Astrocyte (in vitro differentiated cells and primary cell): ENCODE results near the gene SH2B3. TPM values are rescaled to one million over a fixed set of nuclear protein-coding genes. Genes with fewer than 3 reads are reported as not detected.
"Not testable (repeated sequence)": the region's sequence is repeated elsewhere in the genome, so short reads cannot be mapped to it uniquely, and the experiment has no call there.

ENCODE experiments used
- DNase-seq: peaks from one replicate; pipeline ENCODE4 v3.0.0-alpha.2; 2010; ENCODE audit warnings: low read depth
- FAIRE-seq: peaks from 2 replicates; lab custom pipeline; 2011; peaks lifted over from hg19 to GRCh38; lab: Jason Lieb, UNC
- H2AFZ ChIP-seq: 2 replicates; pipeline ENCODE4 v1.6.0; 2012; ENCODE audit warnings: low read depth, low read length, inconsistent platforms
- H3K27ac ChIP-seq: 2 replicates; pipeline ENCODE4 v1.5.1; 2011; ENCODE audit warnings: low read depth, low read length, inconsistent platforms
- H3K27me3 ChIP-seq: 2 replicates; pipeline ENCODE4 v1.6.0; 2011; ENCODE audit warnings: low read length, inconsistent platforms; ENCODE audit not compliant: insufficient read depth
- H3K36me3 ChIP-seq: 2 replicates; pipeline ENCODE4 v1.5.1; 2011; ENCODE audit warnings: low read length, inconsistent platforms; ENCODE audit not compliant: insufficient read depth
- H3K4me1 ChIP-seq: 2 replicates; pipeline ENCODE4 v1.5.1; 2011; ENCODE audit warnings: low read length, inconsistent platforms; ENCODE audit not compliant: insufficient read depth
- H3K4me2 ChIP-seq: 2 replicates; pipeline ENCODE4 v1.6.0; 2012; ENCODE audit warnings: low read length, inconsistent platforms
- H3K4me3 ChIP-seq: 2 replicates; pipeline ENCODE4 v1.5.1; 2011; ENCODE audit warnings: low read depth, mild to moderate bottlenecking, low read length, inconsistent platforms; ENCODE audit not compliant: insufficient read depth
- H3K79me2 ChIP-seq: 2 replicates; pipeline ENCODE4 v1.6.0; 2012; ENCODE audit warnings: mild to moderate bottlenecking, low read length, inconsistent platforms; ENCODE audit not compliant: insufficient read depth
- H3K9ac ChIP-seq: 2 replicates; pipeline ENCODE4 v1.6.0; 2012; ENCODE audit warnings: mild to moderate bottlenecking, low read length, inconsistent platforms
- H3K9me3 ChIP-seq: 2 replicates; pipeline ENCODE4 v1.5.1; 2012; ENCODE audit warnings: low read depth, mild to moderate bottlenecking, low read length, inconsistent platforms; ENCODE audit not compliant: insufficient read depth
- H4K20me1 ChIP-seq: 2 replicates; pipeline ENCODE4 v1.6.0; 2012; ENCODE audit warnings: low read length, inconsistent platforms; ENCODE audit not compliant: insufficient read depth
- H3K27ac Mint-ChIP-seq: one replicate; pipeline ENCODE4 v1.8.0; 2021; ENCODE audit warnings: mild to moderate bottlenecking, mixed read lengths; ENCODE audit not compliant: unreplicated experiment
- H3K27me3 Mint-ChIP-seq: one replicate; pipeline ENCODE4 v1.8.0; 2021; ENCODE audit warnings: low read depth, mixed read lengths; ENCODE audit not compliant: unreplicated experiment
- H3K36me3 Mint-ChIP-seq: one replicate; pipeline ENCODE4 v1.8.0; 2021; ENCODE audit warnings: low read depth, mixed read lengths; ENCODE audit not compliant: unreplicated experiment
- H3K4me1 Mint-ChIP-seq: one replicate; pipeline ENCODE4 v1.8.0; 2021; ENCODE audit warnings: low read depth, mixed read lengths; ENCODE audit not compliant: unreplicated experiment
- H3K4me3 Mint-ChIP-seq: one replicate; pipeline ENCODE4 v1.8.0; 2021; ENCODE audit warnings: mild to moderate bottlenecking, moderate library complexity, mixed read lengths; ENCODE audit not compliant: unreplicated experiment
- H3K9me3 Mint-ChIP-seq: one replicate; pipeline ENCODE4 v1.8.0; 2021; ENCODE audit warnings: mild to moderate bottlenecking, mixed read lengths; ENCODE audit not compliant: unreplicated experiment
- CTCF ChIP-seq: IDR thresholded peaks from 2 replicates; pipeline ENCODE4 v1.5.1; 2011; ENCODE audit warnings: low read depth, mild to moderate bottlenecking, inconsistent platforms, low read length, moderate library complexity; ENCODE audit not compliant: insufficient read depth
- EZH2 ChIP-seq: IDR thresholded peaks from 2 replicates; pipeline ENCODE4 v1.6.1; 2012; ENCODE audit warnings: mild to moderate bottlenecking, low read length, inconsistent platforms; ENCODE audit not compliant: insufficient read depth
- total RNA-seq: library from RNA; stranded (reverse); gene quantifications from 2 replicates; pipeline ENCODE4 v1.2.1, GENCODE V29; 2021

The SH2B3 gene
- total RNA-seq, 1 donor from 2014 or later: 23.6 TPM

GRCh38 chr12:111368788-111369495 is 36.8 kb upstream of the SH2B3 start, which contains the start of gene PHETA1:
Gene PHETA1, minus strand, starts transcription at chr12:111369095. Its CDS starts 5,668 bp downstream, at chr12:111363427.
- H2AFZ ChIP-seq: peak within 1 kb of the TSS; percentile 88
- FAIRE-seq (no peak), DNase-seq (peak; percentile 70)
- H3K27me3 Mint-ChIP-seq: peaks cover 2% of the 10 kb centered on the region
- H3K79me2 ChIP-seq: peaks cover 7% of the 10 kb centered on the region
- peak within 1 kb of the TSS; percentile 82 for H3K4me3 ChIP-seq
- H3K4me2 ChIP-seq: peak within 1 kb of the TSS; percentile 96
- peak within 1 kb of the TSS; percentile 66 for H3K27ac Mint-ChIP-seq
- peaks cover 14% of the 10 kb centered on the region for H3K36me3 Mint-ChIP-seq
- peak within 1 kb of the TSS; percentile 45 for H3K27ac ChIP-seq
- no peaks in the 10 kb centered on the region for H3K36me3 ChIP-seq
- no peaks in the 10 kb centered on the region for H3K27me3 ChIP-seq
- peaks cover 3% of the 10 kb centered on the region for H3K9me3 Mint-ChIP-seq
- H3K4me1 ChIP-seq: peaks cover 14% of the 10 kb centered on the region
- no peak for TF ChIP-seq EZH2
- no peak for TF ChIP-seq CTCF
- H3K4me1 Mint-ChIP-seq: peaks cover 8% of the 10 kb centered on the region
- H3K4me3 Mint-ChIP-seq: peak within 1 kb of the TSS; percentile 86
- peak within 1 kb of the TSS; percentile 87 for H3K9ac ChIP-seq
- no peaks in the 10 kb centered on the region for H3K9me3 ChIP-seq
- H4K20me1 ChIP-seq: peaks cover 18% of the 10 kb centered on the region

- Histone ChIP-seq H3K79me2 (peaks cover 7% of the 10 kb centered on the region), H3K4me3 (peak overlapping the region; percentile 82), H2AFZ (peak overlapping the region; percentile 88), H3K36me3 (no peaks in the 10 kb centered on the region), H3K27ac (no peak overlapping the region), H3K27me3 (no peaks in the 10 kb centered on the region), H3K4me1 (peaks cover 14% of the 10 kb centered on the region), H3K9me3 (no peaks in the 10 kb centered on the region), H3K9ac (peak overlapping the region; percentile 87), H4K20me1 (peaks cover 18% of the 10 kb centered on the region), H3K4me2 (peak overlapping the region; percentile 96)
- no peak for FAIRE-seq
- no peak for DNase-seq
- Mint-ChIP-seq H3K9me3 (peaks cover 3% of the 10 kb centered on the region), H3K4me3 (peak overlapping the region; percentile 86), H3K4me1 (peaks cover 8% of the 10 kb centered on the region), H3K27me3 (peaks cover 2% of the 10 kb centered on the region), H3K27ac (no peak overlapping the region), H3K36me3 (peaks cover 13% of the 10 kb centered on the region)
- no peak for TF ChIP-seq CTCF
- TF ChIP-seq EZH2: no peak
Observed at GRCh38 chr12:111369496-111370220, 36.1 kb upstream of the SH2B3 start.

DNA sequence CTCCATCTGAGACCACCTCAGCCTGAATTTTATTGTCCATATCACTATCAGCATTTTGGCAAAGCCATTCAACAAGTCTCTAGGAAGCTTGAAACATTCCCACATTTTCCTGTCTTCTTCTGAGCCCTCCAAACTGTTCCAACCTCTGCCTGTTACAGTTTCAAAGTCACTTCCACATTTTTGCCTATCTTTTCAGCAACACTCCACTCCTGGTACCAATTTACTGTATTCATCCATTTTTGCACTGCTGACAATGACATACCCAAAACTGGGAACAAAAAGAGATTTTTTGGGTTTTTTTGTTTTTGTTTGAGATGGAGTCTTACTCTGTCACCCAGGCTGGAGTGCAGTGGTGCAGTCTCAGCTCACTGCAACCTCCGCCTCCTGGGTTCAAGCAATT is 32.5 kb upstream of the SH2B3 start:
- H3K27ac ChIP-seq, H3K27me3 Mint-ChIP-seq, H3K79me2 ChIP-seq, H3K36me3 ChIP-seq, H3K4me3 Mint-ChIP-seq, H3K27ac Mint-ChIP-seq, H3K27me3 ChIP-seq, H3K36me3 Mint-ChIP-seq, H3K4me1 Mint-ChIP-seq, H3K4me3 ChIP-seq, H3K9ac ChIP-seq, H2AFZ ChIP-seq, H3K4me1 ChIP-seq, H3K4me2 ChIP-seq, H3K9me3 Mint-ChIP-seq, H4K20me1 ChIP-seq, H3K9me3 ChIP-seq, FAIRE-seq, DNase-seq: not testable (repeated sequence)
